Measurements from ENCODE around the gene ANKRD34A.

ANKRD34A gene

DNA sequence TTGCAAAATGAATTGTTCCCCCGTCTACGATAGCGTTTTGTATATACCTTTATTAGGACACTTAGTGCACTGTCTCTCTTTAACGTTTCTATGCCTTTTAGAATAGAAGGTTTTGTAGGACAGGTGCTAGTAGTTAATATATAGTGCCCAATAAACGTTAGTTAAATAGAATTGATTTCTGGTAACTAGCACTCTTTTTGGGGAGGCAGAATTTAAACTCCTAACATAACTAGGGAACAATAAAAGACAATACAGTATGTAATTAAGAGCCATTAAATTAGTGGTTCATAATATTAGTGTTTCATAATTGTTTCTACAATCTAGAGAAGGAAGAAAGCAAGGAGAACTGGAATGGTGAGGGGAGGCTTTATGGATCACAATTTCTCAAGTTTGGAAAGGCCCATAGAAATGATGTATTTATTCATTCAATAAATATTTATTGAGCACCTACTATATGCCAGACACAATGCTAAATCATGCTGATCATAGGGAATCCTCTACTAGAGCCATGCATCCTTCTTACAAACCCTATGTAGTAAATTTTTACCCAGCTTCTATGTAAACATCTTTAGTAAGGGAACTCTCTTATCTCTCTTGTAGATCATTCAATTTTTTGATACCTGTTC is 857 bp upstream of the ANKRD34A start:
- DNase-seq = no peak

DNA sequence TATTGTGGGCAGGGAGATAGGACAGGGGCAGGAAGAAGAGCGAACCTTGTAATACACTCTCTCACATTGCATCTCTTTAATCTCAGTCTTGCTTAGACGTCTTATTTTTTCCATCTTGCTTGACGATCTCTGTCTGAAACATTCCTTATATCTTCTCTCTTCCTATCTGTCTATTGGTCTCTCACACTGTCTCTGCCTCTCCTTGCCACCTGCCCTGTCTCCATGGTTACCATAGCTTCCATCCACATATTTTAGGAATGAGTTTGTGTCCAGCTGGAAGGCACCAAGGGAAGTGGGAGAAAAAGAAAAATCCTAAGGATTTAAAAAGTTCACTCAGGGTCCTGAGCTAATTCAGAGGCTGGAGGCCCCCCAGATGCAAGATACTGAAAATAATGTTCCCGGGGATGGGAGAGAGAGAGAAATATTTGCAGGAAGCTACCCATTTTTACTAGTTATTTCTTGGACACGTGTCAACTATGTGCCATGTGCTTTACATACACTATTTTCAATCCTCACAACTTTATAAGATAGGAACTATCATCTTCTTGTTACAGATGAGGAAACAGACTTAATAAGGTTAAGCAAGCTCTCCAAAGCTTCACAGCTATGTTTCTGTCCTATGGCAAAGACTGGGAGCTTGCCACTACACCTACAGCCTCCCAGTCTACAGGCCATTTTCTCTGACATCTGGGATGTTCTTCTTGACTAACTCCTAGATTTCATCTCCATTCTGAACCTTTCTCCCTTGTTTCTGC is 933 bp downstream of the ANKRD34A start:
- no peak for DNase-seq

DNA sequence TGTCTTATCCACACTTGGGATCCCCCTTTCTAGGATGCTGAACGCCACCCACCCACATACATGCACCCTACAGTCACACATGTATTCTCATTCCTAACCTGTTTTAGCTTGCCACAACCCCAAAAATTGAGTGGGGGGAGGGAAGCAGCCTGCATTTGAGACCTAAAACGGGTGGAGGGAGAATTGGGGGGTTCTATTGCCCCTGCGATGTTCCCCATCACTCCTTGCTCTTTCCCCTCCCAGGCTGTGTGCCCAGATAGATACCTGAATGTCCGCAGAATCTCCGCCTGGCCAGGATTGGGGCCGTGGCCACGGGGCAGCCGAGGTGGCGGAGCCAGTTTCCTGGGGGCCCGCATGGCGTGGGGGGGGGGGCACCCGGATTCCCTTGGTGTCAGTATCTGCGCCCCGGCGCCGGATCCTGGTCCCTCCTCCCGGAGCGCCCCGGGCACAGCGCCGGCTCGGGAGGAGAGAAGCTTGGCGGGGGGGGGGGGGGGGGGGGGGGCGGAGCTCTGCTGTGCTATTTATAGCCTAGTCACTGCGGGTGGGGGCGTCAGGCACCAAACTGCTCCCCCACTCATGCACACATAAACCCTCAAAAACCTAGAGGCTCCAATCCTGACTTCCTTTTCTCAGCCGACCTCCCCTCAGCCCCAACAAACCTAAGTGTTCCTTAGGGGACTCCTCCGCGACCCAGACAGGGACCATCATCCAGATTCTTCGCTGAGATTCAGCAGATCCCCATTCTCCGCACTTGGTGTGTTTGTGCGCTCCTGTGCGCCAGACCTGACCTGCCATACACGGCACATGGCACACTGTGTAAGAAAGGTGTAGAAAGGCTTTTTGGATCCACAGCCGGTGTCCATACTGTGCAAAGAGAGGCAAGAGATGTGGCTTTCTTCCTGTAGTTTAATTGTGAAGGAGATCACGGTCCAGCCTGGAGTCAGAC is 1.9 kb downstream of the ANKRD34A start:
- peak; percentile 50 for DNase-seq

DNA sequence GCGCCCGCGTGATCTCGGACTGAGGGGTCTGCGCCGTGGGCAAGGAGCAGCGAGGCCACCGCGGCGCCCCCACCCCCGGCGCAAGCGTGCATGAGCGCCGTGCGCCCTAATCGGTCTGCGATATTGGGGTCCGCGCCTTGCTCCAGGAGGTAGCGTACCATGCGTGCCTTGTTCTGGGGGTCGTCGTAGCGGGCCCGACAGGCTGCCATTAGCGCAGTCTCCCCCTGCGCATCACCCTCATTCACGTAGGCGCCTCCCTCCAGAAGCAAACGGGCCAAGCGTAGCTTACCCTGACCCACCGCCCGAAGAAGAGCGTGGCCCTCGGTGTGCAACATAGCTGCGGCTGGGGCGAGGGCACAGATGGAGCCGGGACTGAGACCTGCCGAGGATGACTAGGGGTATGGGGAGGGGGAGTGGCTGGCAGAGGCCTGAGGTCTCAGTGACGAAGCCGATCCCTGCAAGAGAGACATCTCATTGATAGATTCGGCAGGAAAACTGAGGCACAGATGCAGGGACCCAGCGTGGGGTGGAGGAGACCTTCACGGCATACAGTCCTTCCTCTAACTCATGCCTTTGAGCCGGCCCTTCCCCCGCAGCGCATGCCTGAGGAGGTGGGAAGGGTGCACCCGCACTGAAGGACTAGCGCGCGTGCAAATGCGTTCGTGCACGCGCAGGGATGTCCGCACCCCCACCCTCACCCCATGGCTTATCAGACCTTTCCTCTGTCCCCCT is 2.8 kb downstream of the ANKRD34A start:
- DNase-seq = peak; percentile 51

DNA sequence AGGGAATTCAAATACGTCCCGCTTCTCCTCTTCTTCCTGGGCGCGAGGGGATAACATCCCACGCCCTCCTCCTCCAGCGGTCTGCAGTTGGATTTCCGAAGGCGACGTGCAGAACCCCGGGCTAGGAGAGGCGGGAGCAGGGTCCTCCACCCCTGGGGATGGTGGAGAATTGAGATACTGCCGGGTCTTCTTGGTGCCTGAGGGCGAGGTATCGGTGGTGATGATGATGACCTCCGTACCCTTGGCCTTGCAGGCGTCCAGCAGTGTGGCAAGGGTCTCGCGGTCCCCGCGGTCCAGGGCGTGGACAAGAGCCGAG is 3.3 kb downstream of the ANKRD34A start:
- DNase-seq = no peak

DNA sequence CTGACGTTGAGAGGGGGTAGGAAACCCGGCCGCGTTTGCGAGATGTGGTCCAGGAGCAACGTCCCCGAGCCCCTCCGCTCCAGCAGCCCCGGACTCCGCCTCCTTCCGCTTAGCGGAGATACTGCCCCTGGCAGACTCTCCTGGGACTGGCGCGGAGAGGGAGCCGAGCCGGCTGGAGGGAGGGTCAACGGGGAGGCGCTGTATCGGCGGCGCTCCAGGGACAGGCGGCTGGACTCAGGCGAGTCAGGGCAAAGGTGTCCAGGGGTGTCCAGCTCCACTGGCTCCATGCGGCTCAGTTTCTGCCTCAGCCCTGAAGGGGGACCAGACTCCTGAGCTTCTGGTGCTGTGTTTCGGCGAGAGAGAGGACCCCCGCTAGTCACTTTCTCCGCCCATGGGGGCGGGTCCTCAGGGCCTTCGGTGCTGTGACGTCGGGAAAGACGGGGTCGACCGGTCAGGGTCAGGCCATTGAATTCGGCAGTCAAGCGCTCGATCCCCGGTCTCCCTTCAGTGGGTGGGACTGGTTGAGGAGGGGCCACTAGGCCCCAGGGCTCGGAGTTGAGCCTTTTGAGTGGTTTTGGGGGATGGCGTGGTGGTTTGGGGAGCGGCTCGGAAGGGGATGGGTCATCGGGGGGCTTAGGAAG is 3.8 kb downstream of the ANKRD34A start:
- DNase-seq = peak; percentile 58

DNA sequence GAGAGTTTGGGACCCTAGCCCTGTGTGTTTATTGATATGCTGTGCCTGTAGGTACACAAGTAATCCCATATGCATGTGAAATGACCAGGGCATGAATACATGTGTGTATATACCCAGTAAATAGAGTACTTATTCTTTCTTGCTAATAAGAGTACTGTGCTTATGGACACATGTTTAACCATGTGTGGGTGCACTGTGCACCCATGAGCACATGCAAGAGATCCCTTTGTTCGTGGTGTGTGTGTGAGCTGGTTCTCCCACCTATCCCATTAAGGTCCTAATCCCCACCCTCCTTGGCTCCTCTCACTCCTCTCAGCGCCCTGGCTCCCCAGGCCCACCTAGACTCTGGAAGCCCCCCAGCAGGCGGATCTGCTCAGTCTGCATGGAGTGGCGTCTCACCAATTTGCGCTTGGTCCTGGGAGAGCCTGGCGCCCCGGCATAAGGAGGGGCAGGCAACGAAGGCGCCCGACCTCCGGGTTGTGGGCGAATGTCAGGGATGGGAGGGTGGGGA is 4.4 kb downstream of the ANKRD34A start:
- DNase-seq = no peak

DNA sequence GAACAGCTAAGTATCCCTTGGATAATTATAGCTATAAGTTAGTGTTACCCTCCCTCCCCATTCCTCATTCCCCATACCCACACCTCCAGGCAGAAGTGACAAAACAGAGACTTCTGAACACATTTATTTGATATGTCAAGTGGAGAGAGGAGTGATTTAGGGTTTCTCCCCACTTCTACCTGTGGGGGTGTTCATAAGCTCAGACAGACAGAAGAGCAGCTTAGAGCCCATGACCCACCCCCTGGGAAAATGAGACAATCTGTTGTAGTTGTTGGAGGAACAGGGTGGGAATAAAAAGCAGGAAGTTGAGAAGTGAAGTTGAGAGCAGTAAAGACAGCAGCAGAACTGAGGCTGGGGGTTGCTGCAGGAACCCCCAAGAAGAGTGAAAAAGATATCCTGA is 5.0 kb downstream of the ANKRD34A start:
- DNase-seq = no peak

DNA sequence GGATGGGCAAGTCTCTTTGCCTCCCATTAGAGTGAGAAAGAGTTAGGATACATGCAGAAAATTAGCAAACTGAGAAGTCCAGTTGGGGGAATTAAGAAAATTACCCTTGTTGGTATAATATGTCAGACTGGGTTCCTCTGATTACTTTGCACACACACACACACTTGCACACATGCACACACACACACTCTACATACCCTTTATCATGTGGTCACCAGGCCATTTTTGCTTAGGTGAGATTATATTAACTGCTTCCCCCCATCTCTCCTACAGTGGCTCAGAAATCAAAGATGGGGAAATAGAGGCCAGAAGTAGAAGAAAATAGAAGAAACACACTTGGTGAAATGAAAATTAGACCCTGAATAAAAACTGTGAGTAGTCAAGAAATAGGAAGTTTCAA is 5.6 kb downstream of the ANKRD34A start:
- DNase-seq = no peak

DNA sequence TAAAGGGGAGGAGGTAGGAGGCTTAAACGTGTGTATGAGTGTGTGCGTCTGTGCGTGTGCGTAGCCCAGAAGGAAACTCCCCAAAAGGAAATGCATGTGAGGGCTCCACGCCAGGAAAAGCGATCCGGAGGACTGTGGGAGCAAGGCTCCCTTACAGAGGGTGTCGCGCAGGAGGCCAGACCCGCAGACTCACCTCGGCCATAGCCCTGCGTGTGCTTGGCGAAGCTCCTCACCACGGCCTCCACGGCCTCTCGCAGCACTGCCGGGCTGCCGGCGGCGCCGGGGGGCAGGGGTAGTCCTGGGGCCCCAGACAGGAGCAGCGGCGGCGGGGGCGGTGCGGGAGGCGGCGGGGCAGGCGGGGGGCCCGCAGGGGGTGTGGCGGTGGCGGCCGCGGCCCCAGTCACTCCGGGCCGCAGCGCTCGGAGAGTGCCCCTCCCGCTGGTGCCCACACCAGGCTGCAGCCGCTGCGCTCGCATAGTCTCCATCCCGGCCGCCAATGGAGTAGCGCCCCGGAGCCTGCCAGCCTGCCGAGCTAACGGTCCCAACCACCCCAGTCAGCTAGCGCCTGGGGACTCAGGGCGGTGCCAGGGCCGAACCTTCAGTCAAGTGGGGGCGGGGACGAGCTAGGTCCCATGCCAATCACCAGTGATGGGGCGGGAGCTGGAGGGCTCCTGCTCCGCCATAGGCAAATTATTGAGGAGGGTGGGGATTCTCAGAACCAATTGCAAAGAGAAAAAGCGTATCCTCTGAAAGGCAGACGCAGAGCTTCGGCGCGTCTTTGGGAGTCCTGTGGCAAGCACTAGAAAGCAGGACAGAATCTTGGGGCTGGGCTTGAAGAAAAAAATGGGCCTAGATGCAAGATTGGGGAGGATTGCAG is 6.7 kb downstream of the ANKRD34A start, which contains the start of gene LIX1L:
TSS of gene LIX1L (minus strand) at position 575 of the 877 bp plus-strand sequence. CDS start at position 485, 90 bp downstream.
- peak; percentile 93 for DNase-seq

DNA sequence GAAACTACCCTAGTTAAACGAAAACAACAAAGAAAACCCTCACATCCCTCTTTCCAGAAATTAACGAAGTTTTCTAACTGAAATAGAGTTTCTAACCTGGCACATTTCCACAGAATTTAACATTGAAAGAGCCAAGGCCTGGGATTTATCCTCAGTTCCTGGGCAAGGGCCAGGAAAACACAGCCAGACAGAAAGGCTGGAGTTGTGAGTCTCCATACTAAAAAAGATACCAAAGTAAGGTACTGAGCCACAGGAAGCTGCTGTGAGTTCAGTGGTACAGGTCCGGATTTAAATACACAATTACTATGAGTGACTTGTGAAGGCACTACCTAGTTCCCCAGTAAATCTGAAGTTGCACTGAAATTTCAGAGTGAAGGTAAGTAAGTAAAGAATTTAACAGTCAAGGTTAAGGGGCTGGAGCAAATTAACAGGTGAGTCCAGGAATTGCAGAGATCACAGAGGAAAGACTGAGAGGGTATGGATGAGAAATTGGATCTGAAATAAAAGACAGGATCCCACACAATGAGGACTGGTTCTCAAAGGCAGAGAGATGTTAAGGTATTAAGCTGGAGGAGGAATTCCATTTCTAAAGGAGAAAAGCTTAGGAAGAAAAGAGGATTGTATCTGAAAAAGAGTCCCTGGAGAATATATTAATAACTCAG is 7.5 kb downstream of the ANKRD34A start:
- no peak for DNase-seq

DNA sequence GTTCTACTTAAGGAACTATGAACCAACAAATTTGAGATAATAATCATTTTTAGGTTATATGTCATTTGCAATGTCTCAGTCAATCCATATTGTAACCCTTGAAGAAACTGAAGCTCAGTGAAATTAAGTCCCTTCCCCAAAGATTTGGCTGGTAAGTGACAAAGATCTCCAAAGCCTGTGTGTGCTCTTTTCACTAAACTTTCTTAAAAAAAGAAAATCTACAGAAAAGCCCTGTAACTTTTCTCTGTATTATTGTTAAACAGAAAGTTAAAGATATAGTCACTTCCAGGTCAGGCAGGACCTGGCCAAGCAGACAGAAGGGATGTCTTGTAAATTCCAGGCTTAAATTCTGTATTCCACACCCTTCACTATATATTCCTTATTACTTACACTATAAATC is 8.0 kb downstream of the ANKRD34A start:
- no peak for DNase-seq

DNA sequence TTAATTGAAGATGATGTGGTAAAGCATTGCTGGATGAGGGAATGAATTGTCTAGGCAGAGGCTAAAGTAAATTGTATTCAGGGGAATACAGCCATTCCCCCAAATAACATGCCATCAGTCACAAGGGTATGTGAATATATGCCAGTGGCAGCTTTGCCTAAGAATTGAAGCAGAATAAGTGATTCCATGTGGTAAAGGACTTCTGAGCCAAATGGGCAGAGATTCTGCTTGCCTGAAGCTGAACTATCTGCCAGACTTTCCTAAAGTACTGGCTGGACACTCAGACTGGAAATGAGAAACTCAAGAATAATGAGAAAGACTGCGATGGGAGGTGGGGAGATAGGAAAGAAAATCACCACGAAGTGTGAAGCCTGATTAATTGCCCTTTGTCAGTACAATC is 8.9 kb downstream of the ANKRD34A start:
- DNase-seq = no peak

DNA sequence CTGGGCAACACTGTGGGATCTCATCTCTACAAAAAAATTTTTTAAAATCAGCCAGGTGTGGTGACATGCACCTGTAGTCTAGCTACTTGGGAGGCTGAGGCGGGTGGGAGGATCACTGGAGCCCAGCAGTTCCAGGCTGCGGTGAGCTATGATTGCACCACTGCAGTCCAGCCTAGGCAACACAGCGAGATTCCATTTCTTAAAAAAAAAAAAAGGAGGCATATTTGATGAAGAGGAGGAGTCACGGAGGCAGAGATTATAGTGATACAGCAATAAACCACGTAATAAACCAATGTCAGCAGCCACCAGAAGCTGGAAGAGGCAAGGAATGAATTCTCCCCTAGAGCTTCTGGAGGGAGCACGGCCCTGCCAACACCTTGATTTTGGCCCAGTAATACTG is 10.5 kb downstream of the ANKRD34A start:
- no peak for DNase-seq

DNA sequence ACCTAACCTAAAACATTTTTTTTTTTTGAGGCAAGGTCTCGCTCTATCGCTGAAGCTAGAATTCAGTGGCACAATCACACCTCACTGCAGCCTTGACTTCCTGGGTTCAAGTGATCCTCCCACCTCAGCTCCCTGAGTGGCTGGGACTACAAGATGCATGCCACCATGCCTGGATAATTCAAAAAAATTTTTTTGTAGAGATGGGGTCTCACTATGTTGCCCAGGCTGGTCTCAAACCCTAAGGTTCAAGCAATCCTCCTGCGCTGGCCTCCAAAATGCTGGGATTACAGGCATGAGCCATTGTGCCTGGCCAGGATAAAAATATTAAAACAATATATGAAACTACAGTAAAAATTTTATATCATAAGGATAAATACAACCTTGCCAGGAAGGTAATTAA is 11.5 kb downstream of the ANKRD34A start:
- no peak for DNase-seq

DNA sequence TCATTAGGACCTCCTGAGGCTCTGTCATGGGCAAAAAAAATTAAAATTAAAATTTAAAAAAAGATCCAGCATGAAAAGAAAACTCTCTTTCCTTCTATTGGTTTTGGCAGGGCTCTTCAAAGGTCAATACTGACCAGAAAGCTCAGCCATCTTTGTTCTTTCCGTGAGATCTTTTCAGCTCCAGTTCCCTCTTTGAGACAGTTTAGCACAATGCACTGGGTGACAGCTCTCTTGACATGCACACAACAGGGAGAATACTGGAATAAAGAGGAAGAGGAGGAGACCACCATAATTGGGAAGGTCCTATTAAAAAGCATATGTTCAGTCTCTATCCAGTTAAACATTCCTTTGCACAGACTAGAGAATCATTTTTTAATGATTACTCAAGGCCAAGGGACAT is 12.8 kb downstream of the ANKRD34A start:
- no peak for DNase-seq

DNA sequence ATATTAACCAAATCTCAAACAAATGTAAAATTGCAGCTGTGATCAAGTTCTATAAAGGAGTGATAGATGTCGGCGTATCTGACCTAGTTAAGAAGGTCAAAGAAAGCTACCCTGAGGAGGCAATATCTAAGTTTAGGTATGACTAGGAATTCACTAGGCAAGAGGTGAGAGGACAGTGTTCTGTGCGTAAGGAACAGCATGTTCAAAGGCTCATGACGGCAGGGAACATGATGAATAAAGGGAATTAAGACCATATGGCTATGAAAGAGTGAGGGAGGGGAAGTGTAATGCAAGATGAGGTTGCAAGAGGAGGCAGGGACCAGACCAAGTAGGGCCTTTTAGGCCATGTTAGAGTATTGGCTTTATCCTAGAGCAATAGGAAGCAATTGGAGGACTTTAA is 15.2 kb downstream of the ANKRD34A start:
- no peak for DNase-seq

DNA sequence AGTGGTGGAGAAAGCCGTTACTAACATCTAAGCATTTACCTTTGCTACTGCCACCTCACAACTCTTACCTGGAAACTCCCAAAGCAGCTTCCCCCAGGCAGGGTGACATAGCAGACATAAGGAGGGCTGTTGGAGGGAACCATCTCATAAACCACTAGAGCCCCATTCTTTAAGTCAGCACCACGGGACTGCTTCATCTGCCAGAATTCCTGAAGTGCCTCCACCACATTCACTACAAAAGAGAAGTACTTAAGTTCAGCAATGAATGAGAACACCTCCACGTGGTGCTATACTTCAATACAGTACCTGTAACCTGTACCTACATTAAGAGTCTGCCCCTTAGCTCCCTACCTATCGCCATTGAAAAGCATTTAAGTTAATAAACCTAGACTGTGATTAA is 16.8 kb downstream of the ANKRD34A start:
- no peak for DNase-seq

DNA sequence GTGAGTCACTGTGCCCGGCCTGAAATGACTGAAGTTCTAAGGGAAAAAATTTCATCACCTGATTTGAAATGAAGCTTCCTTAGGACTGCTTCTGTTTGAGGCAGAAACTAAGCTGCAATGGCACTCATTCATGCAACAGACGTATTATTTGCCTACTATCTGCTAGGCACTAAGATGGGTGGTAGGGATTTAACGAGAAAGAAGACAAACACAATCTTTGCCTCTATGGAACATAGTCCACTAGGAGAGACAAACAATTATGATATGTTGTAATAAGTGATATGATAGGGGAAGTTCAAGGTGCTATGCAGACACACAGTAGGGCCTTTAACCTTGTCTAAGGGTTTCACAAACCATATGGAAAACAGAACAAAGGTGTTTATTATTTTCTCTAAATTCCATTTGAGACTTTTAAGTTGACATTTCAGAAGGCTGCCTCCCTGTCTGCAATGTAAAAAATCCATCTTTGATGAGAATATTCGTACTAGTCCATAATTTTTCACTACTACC is 17.8 kb downstream of the ANKRD34A start:
- no peak for DNase-seq

DNA sequence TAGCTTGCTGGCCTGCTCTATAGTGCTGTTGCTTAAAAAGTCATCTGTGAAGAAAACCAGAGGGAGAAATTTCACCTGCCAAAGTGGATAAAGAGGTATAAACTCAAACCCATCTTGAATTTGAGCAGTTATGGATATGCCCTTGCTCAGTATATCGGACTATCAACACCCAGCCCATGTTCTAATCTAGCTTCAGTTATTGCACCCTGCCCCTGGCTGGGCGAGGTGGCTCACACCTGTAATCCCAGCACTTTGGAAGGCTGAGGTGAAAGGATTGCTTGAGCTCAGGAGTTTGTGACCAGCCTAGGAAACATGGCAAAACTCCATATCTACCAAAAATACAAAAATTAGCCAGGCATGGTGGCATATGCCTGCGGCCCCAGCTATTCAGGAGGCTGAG is 19.8 kb downstream of the ANKRD34A start:
- no peak for DNase-seq

Data from activated T-cell treated with anti-CD3 and anti-CD28 coated beads, Interleukin-2, amount 50 U/mL, for 1 hour (primary cell).